Keratinocyte (primary cell): ENCODE measurements around the gene SEMA4D.

Experiments used
- CTCF ChIP-seq, 3 experiments: IDR thresholded peaks in 1 of 3; conservative IDR thresholded peaks in 1 of 3; optimal IDR thresholded peaks in 1 of 3; 2 replicates in 2 of 3; 3 replicates in 1 of 3; pipeline versions ENCODE3 to v1.5.1; 2011; ENCODE audit warnings: low read length in 3 of 3, mild to moderate bottlenecking in 3 of 3, moderate library complexity in 2 of 3, control low read depth in 1 of 3, inconsistent platforms in 1 of 3; ENCODE audit not compliant: insufficient read depth in 2 of 3; ENCODE audit errors: extremely low read depth in 1 of 3
- EZH2 ChIP-seq: IDR thresholded peaks from one replicate; pipeline ENCODE4 v1.6.1; 2012; ENCODE audit warnings: inconsistent platforms, mild to moderate bottlenecking, low read length, moderate library complexity

- no peak for TF ChIP-seq CTCF (optimal IDR thresholded peaks at IDR 0.05 in 1 of 3, IDR thresholded peaks at IDR 0.05 in 1 of 3, conservative IDR thresholded peaks at IDR 0.05 in 1 of 3; ENCODE audit: extremely low read depth in 1 of 3, insufficient read depth in 2 of 3, low read length in 3 of 3)
- no peak for TF ChIP-seq EZH2
These were observed 17.0 kb upstream of the SEMA4D start for GRCh38 chr9:89514956-89515355.
